IPS-15b (cell line): ENCODE data around the gene C1QBP.

ENCODE experiments used
- H3K27me3 ChIP-seq: one replicate; pipeline ENCODE4 v1.6.1; 2013; ENCODE audit warnings: low read length; ENCODE audit not compliant: control insufficient read depth, insufficient read depth
- H3K36me3 ChIP-seq: one replicate; pipeline ENCODE4 v1.6.1; 2013; ENCODE audit warnings: low read length; ENCODE audit not compliant: control insufficient read depth, insufficient read depth
- H3K4me1 ChIP-seq: one replicate; pipeline ENCODE4 v1.6.1; 2013; ENCODE audit warnings: mild to moderate bottlenecking, low read length; ENCODE audit not compliant: control insufficient read depth, insufficient read depth
- H3K4me3 ChIP-seq: one replicate; pipeline ENCODE4 v1.5.1; 2013; ENCODE audit warnings: low read depth, low read length
- H3K9ac ChIP-seq: one replicate; pipeline ENCODE4 v1.6.1; 2013; ENCODE audit warnings: low read depth, mild to moderate bottlenecking, low read length
- H3K9me3 ChIP-seq: one replicate; pipeline ENCODE4 v1.6.1; 2013; ENCODE audit warnings: mild to moderate bottlenecking, low read length; ENCODE audit not compliant: control insufficient read depth, insufficient read depth

The C1QBP gene, protein sequence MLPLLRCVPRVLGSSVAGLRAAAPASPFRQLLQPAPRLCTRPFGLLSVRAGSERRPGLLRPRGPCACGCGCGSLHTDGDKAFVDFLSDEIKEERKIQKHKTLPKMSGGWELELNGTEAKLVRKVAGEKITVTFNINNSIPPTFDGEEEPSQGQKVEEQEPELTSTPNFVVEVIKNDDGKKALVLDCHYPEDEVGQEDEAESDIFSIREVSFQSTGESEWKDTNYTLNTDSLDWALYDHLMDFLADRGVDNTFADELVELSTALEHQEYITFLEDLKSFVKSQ

GRCh38 chr17:5438716-5439445 lies at the start of gene C1QBP:
C1QBP (minus strand) TSS chr17:5439155; CDS start chr17:5439073, 82 bp downstream.
- Histone ChIP-seq H3K9ac (peak within 1 kb of the TSS; percentile 56), H3K36me3 (peaks cover 36% of the 10 kb centered on the region), H3K4me3 (peak within 1 kb of the TSS; percentile 59), H3K9me3 (no peaks in the 10 kb centered on the region), H3K27me3 (no peaks in the 10 kb centered on the region), H3K4me1 (peaks cover 2% of the 10 kb centered on the region)

- Histone ChIP-seq H3K27me3 (no peaks in the 10 kb centered on the region), H3K9ac (no peak overlapping the region), H3K4me3 (no peak overlapping the region), H3K36me3 (peaks cover 4% of the 10 kb centered on the region), H3K9me3 (no peaks in the 10 kb centered on the region), H3K4me1 (no peaks in the 10 kb centered on the region)
Observed at GRCh38 chr17:5488752-5489151, 49.8 kb upstream of the C1QBP start.

- peak within 1 kb of the TSS; percentile 98 for H3K9ac ChIP-seq
- no peaks in the 10 kb centered on the region for H3K4me1 ChIP-seq
- no peaks in the 10 kb centered on the region for H3K9me3 ChIP-seq
- H3K4me3 ChIP-seq = peak within 1 kb of the TSS; percentile 95
- H3K27me3 ChIP-seq = no peaks in the 10 kb centered on the region
- H3K36me3 ChIP-seq = peaks cover 9% of the 10 kb centered on the region
Observed at GRCh38 chr17:5486206-5487124, 47.5 kb upstream of the C1QBP start, which contains the start of gene MIS12. MIS12 (plus strand) TSS chr17:5486566; CDS start chr17:5488863, 2,297 bp downstream.

GRCh38 chr17:5485270-5486205 lies 46.6 kb upstream of the C1QBP start, which contains the start of gene DERL2:
DERL2 (minus strand) TSS chr17:5486178; CDS start chr17:5486161, 17 bp downstream.
- Histone ChIP-seq H3K9ac (peak within 1 kb of the TSS; percentile 98), H3K9me3 (no peaks in the 10 kb centered on the region), H3K27me3 (no peaks in the 10 kb centered on the region), H3K36me3 (peaks cover 9% of the 10 kb centered on the region), H3K4me3 (peak within 1 kb of the TSS; percentile 95), H3K4me1 (no peaks in the 10 kb centered on the region)

DNA sequence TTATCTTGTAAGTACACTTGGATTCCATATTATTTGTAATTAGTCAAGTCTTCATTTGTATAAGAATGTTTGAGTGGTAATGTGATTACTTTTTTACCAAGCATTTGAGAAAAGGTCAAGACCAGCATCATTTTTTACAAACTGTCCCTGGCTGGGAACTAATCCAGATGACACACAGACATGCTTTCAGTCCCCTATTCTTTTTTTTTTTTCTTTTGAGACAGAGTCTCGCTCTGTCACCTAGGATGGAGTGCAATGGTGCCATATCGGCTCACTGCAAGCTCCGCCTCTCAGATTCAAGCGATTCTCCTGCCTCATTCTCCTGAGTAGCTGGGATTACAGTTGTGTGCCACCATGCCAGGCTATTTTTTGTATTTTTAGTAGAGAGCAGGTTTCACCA lies 42.5 kb upstream of the C1QBP start:
- peaks cover 22% of the 10 kb centered on the region for H3K36me3 ChIP-seq
- H3K4me1 ChIP-seq = no peaks in the 10 kb centered on the region
- H3K4me3 ChIP-seq = no peak overlapping the region
- H3K9ac ChIP-seq = no peak overlapping the region
- H3K9me3 ChIP-seq = no peaks in the 10 kb centered on the region
- H3K27me3 ChIP-seq = no peaks in the 10 kb centered on the region

- Histone ChIP-seq H3K4me1 (no peaks in the 10 kb centered on the region), H3K9me3 (no peaks in the 10 kb centered on the region), H3K9ac (no peak overlapping the region), H3K36me3 (peaks cover 22% of the 10 kb centered on the region), H3K4me3 (no peak overlapping the region), H3K27me3 (no peaks in the 10 kb centered on the region)
Observed at GRCh38 chr17:5480962-5481361, 42.0 kb upstream of the C1QBP start.

DNA sequence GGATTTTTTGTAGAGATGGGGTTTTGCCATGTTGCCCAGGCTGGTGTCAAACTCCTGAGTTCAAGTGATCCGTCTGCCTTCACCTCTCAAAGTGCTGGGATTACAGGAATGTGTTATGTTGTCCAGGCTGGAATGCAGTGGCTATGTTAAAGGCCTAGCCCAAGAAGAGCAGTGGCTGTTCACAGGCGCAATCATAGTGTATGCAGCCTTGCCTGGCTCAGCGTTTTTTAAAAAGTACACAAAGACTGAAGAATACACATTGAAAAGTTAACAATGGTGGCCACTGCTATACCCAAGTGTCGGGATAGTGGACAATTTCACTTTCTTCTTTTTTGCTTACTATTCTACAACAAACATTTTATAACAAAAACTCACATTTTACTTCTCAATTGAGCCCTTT lies 40.0 kb upstream of the C1QBP start:
- no peak overlapping the region for H3K9ac ChIP-seq
- H3K36me3 ChIP-seq = peaks cover 29% of the 10 kb centered on the region
- no peak overlapping the region for H3K4me3 ChIP-seq
- H3K27me3 ChIP-seq = no peaks in the 10 kb centered on the region
- H3K9me3 ChIP-seq = no peaks in the 10 kb centered on the region
- H3K4me1 ChIP-seq = no peaks in the 10 kb centered on the region

DNA sequence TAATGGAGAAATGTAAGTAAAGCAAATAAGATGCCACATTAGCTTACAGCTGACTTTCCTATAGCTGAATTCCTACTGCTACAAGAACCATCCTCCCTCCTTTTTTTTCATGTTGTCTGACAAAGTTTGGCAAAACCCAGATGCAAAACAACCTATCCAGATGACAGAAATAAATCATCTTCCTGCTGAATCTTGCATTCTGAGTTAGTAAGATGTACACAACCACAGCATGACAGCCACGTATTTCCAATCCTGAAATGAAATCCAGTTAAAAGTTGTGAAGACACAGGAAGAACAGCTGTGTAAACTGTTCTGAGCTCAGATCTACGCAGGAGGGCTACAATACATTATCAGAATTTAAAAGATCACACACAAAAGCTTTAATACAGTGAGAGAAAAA lies 35.0 kb upstream of the C1QBP start:
- Histone ChIP-seq H3K4me1 (no peaks in the 10 kb centered on the region), H3K4me3 (no peak overlapping the region), H3K36me3 (peaks cover 19% of the 10 kb centered on the region), H3K27me3 (no peaks in the 10 kb centered on the region), H3K9me3 (no peaks in the 10 kb centered on the region), H3K9ac (no peak overlapping the region)

- no peaks in the 10 kb centered on the region for H3K4me1 ChIP-seq
- H3K4me3 ChIP-seq = no peak overlapping the region
- peaks cover 9% of the 10 kb centered on the region for H3K36me3 ChIP-seq
- no peak overlapping the region for H3K9ac ChIP-seq
- no peaks in the 10 kb centered on the region for H3K27me3 ChIP-seq
- no peaks in the 10 kb centered on the region for H3K9me3 ChIP-seq
Observed at GRCh38 chr17:5472511-5472910, 33.6 kb upstream of the C1QBP start.

DNA sequence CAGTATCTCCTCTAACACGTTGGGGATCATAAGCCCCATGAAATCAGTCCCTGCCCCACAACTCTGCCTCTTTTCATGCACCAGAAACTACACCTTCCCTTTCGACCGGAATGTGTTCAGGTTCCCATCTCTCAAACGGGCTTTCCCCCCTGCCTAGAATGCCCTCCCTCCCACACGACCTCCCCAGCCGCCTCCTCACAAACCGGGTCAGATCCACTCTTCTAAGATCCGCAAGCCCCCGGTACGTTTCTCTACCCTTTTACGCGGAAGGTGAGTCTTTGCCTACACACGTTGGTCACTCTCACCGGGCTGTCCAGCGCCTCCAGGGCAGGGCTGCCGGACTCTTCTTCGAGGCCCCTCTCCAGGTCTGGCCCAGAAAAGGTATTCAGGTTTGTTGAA lies 29.1 kb upstream of the C1QBP start:
- peaks cover 4% of the 10 kb centered on the region for H3K36me3 ChIP-seq
- H3K9me3 ChIP-seq = no peaks in the 10 kb centered on the region
- no peaks in the 10 kb centered on the region for H3K27me3 ChIP-seq
- peak overlapping the region; percentile 94 for H3K4me3 ChIP-seq
- peak overlapping the region; percentile 84 for H3K9ac ChIP-seq
- peaks cover 4% of the 10 kb centered on the region for H3K4me1 ChIP-seq
